GM12874 (cell line): ENCODE data around the gene ATAD2B.

Experiments
- TF ChIP-seq, protein P1 (sequence below): IDR thresholded peaks from 2 replicates; pipeline ENCODE4 v1.5.1; 2011; ENCODE audit warnings: low read depth, mild to moderate bottlenecking, control low read depth, low read length, moderate library complexity; ENCODE audit not compliant: insufficient read depth

Gene ATAD2B

DNA sequence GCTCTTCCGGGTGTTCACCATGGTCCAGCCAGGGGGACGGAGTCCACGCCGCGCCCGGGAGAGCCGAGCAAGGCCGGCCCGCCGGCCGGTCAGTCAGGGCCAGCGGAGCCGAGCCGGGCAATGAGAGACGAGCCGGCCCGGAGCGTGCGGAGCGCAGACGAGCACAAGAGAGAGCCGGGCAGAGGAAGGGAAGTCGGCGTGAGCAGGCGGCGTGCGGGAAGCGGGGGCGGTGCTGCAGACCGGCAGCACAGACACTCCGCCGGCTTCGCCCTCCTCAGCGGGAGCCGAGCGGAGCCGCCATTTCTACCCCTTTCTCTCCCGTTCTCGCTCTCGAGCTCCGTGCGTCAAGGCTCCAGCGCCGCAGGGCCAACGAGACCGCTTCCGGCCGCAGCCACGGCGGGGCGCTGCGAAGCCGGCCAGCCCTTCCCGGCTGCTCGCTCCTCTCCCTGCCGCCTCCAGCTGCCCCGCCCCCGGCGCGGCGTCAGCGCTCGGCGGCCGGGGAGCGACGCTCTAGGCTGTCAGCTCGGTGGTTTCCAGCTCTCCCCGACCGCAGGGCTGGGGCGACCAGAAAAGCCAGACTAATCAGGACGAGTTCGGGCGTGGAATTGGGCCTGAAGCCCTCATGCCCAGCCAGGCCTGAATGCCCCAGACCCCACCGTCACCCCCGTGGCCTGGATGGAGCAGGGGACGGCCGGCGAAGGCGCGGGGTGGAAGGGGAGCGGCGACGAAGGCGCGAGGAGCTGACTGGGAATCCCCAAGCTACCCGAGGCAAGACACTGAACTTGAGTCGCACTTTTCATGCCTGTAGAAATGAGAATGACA, at the start of gene ATAD2B:
TSS of gene ATAD2B (minus strand) at position 374 of the 822 bp plus-strand sequence. CDS start at position 21, 353 bp downstream.
- TF ChIP-seq, protein P1, sequence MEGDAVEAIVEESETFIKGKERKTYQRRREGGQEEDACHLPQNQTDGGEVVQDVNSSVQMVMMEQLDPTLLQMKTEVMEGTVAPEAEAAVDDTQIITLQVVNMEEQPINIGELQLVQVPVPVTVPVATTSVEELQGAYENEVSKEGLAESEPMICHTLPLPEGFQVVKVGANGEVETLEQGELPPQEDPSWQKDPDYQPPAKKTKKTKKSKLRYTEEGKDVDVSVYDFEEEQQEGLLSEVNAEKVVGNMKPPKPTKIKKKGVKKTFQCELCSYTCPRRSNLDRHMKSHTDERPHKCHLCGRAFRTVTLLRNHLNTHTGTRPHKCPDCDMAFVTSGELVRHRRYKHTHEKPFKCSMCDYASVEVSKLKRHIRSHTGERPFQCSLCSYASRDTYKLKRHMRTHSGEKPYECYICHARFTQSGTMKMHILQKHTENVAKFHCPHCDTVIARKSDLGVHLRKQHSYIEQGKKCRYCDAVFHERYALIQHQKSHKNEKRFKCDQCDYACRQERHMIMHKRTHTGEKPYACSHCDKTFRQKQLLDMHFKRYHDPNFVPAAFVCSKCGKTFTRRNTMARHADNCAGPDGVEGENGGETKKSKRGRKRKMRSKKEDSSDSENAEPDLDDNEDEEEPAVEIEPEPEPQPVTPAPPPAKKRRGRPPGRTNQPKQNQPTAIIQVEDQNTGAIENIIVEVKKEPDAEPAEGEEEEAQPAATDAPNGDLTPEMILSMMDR = peak; percentile 91

DNA sequence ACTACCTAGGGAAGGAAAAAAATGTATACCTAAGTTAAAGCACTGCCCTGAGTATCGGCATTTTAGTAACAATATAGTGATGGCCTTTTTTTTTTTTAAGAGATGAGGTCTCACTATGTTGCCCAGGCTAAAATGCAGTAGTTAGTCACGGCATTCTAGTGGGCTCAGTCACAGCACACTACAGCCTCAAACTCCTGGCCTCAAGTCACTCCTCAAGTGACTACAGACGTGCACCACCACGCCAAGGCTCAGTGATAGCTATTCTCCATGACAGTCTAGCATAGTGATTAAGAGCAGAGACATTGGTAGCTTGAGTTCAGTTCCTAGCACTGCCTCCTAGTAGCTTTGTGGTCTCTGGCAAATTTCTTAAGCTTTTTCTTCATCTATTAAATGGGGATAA, 40.9 kb upstream of the ATAD2B start:
- TF ChIP-seq, protein P1 = no peak

DNA sequence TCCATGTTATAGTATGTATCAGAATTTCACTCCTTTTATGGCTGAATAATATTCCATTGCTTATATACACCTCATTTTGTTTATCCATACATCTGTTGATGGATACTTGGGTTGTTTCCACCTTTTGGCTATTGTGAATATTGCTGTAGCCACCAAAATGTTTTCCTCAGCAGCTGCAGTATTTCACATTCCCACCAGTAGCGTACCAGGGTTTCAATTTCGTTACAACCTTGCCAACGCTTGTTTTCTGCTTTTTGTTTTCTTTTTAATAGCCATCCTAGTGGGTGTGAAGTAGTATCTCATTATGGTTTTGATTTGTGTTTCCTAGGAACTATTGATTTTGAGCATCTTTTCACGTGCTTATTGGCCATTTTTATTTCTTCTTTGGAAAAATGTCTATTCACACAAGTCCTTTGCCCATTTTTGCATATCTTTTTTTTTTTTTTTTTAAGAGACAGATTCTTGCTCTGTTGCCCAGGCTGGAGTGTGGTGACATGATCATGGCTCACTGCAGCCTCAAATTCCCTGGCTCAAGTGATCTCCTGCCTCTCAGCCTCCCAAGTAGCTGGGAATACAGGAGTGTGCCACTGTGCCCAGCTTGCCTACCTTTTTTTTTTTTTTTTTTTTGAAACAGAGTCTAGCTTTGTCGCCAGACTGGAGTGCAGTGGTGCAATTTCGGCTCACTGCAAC, 27.5 kb upstream of the ATAD2B start:
- TF ChIP-seq, protein P1 = no peak

DNA sequence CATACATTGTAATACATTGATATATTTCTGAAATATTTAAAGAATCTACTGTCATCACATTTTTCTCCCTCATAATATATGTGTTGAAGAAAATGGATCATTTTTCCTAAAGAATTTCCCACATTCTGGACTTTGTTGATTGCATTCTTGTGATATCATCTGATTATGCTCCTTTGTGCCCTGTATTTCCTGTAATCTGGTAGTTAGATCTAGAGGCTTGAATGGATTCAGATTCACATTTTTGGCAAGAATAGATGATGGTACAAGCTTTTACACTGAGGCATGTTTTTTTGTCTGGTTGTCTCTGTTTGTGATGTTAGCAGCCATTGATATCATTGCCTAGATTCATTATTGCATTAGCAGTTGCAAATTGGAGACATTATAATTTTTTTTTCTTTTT, 26.7 kb upstream of the ATAD2B start:
- TF ChIP-seq, protein P1 = no peak

DNA sequence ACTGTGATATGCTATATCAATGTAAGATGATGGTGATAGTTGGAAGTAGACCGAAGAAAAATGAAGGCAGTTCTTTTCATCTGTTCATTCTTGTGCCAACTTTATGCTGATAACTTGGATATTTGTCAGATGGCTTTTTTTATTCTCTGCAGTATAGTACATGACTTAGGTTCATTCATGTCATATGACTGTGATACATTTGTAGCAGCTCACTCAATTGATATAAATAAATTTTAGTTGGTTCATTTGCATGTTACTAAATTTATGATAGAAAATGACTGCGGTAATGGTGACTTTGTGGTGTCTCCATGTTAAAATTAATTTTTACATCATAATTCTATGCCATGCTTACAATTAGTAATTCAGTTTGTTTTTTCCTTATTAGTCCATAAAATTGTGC, 20.4 kb upstream of the ATAD2B start:
- TF ChIP-seq, protein P1 = no peak

DNA sequence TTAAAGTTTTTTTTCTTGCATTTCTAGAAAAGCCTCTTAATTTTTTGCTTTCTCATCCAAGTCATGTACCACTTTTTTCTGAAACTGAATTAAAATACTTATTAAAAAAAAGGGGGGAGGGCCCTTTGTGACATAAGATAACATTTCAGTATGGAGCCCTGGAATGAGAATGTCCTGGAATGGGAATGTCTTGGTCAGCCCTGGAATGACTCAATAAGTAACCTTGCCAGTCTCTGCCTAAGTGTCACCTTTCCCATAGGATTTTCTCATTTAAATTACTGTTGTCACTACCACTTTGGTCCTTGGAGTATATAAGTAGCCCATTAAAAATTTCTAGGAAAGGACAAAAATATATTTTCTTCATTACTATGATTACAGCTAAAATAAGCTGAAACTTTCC, 18.1 kb upstream of the ATAD2B start:
- TF ChIP-seq, protein P1 = no peak

DNA sequence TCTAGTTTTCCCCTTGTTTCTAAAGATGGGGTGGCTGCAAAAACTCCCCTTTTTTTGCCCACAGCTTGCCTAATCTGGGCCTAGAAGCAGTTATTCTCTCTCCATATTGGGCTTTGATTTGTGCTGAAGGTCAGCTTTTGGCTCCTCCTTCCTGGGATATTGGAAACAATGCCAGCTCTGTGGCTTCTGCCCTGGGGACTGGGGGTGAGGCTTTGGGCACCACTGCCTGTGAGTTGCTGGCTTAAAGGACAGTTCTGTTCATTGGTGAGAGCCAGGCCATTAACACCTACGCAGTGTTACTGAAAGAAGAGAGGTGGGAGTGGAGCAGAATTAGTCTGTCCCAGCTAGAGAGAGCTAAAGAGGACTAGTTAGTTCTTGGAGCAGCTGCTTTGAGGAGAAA, 17.6 kb upstream of the ATAD2B start:
- TF ChIP-seq, protein P1 = no peak
